DND-41 (cell line): ENCODE measurements around the gene PTPRN2.
"Not testable (repeated sequence)": the region's sequence is repeated elsewhere in the genome, so short reads cannot be mapped to it uniquely, and the experiment has no call there.

Experiments
- ATAC-seq: fragments of 200-7000 bp; cut with Tn5 transposase; 3 replicates; pipeline ENCODE4 v1.9.1; 2021; ENCODE audit warnings: low read depth; ENCODE audit not compliant: insufficient read depth
- DNase-seq: peaks from one replicate; pipeline ENCODE4 v3.0.0-alpha.2; 2020
- H2AFZ ChIP-seq: 2 replicates; pipeline ENCODE4 v1.6.0; 2012; ENCODE audit warnings: low read depth, low read length
- H3K27ac ChIP-seq: 2 replicates; pipeline ENCODE4 v1.5.1; 2012; ENCODE audit warnings: low read length, inconsistent platforms
- H3K27me3 ChIP-seq: fragments of 200-600 bp; sonication (generic); 2 replicates; pipeline ENCODE4 v1.6.0; 2012; ENCODE audit warnings: low read length, mild to moderate bottlenecking, inconsistent platforms; ENCODE audit not compliant: insufficient read depth, poor library complexity
- H3K36me3 ChIP-seq: 2 replicates; pipeline ENCODE4 v1.5.1; 2012; ENCODE audit warnings: low read length, inconsistent platforms; ENCODE audit not compliant: insufficient read depth
- H3K4me1 ChIP-seq: 2 replicates; pipeline ENCODE4 v1.5.1; 2012; ENCODE audit warnings: mild to moderate bottlenecking, low read length; ENCODE audit not compliant: insufficient read depth
- H3K4me2 ChIP-seq: 2 replicates; pipeline ENCODE4 v1.6.0; 2012; ENCODE audit warnings: mild to moderate bottlenecking, moderate library complexity, low read length, inconsistent platforms; ENCODE audit not compliant: insufficient read depth
- H3K4me3 ChIP-seq, 2 experiments: fragments of 200-600 bp in 1 of 2; shearing (Covaris generic) in 1 of 2; 2 replicates each; pipeline ENCODE4 v1.5.1; 2012 to 2016; ENCODE audit warnings: inconsistent platforms in 2 of 2, low read length in 2 of 2, mild to moderate bottlenecking in 2 of 2, low read depth in 1 of 2, moderate library complexity in 1 of 2
- H3K79me2 ChIP-seq: 2 replicates; pipeline ENCODE4 v1.6.0; 2012; ENCODE audit warnings: low read length, inconsistent platforms; ENCODE audit not compliant: insufficient read depth
- H3K9ac ChIP-seq: 2 replicates; pipeline ENCODE4 v1.6.0; 2012; ENCODE audit warnings: low read depth, mild to moderate bottlenecking, inconsistent platforms, low read length, moderate library complexity
- H3K9me3 ChIP-seq: 2 replicates; pipeline ENCODE4 v1.5.1; 2012; ENCODE audit warnings: low read length, moderate library complexity, mild to moderate bottlenecking, inconsistent platforms; ENCODE audit not compliant: insufficient read depth, severe bottlenecking
- H4K20me1 ChIP-seq: 2 replicates; pipeline ENCODE4 v1.6.0; 2012; ENCODE audit warnings: low read length; ENCODE audit not compliant: insufficient read depth
- CTCF ChIP-seq: IDR thresholded peaks from 2 replicates; pipeline ENCODE4 v1.5.1; 2012; ENCODE audit warnings: borderline replicate concordance, low read length, moderate library complexity, mild to moderate bottlenecking; ENCODE audit not compliant: poor library complexity, severe bottlenecking; ENCODE audit errors: extremely low read depth
- EZH2 ChIP-seq: IDR thresholded peaks from 3 replicates; pipeline ENCODE4 v1.6.1; 2012; ENCODE audit warnings: borderline replicate concordance, low read depth, mild to moderate bottlenecking, moderate library complexity, low read length, inconsistent platforms; ENCODE audit not compliant: severe bottlenecking

Gene PTPRN2

GRCh38 chr7:158209435-158209834 is 378.2 kb downstream of the PTPRN2 start:
- Histone ChIP-seq H3K27ac (no peak overlapping the region), H3K9me3 (no peaks in the 10 kb centered on the region), H3K27me3 (no peaks in the 10 kb centered on the region), H4K20me1 (no peaks in the 10 kb centered on the region), H3K36me3 (no peaks in the 10 kb centered on the region), H3K4me2 (no peak overlapping the region), H3K79me2 (no peaks in the 10 kb centered on the region), H3K4me3 (no peak overlapping the region), H3K9ac (no peak overlapping the region), H3K4me1 (no peaks in the 10 kb centered on the region), H2AFZ (no peak overlapping the region)
- TF ChIP-seq EZH2 (no peak), CTCF (no peak)
- DNase-seq = no peak
- no peak for ATAC-seq

- ATAC-seq = no peak
- no peaks in the 10 kb centered on the region for H3K9me3 ChIP-seq
- no peak for DNase-seq
These were observed 381.3 kb downstream of the PTPRN2 start for GRCh38 chr7:158206341-158206740.

GRCh38 chr7:158204453-158204852 is 383.2 kb downstream of the PTPRN2 start:
- Histone ChIP-seq H3K79me2 (no peaks in the 10 kb centered on the region), H3K36me3 (no peaks in the 10 kb centered on the region), H2AFZ (no peak overlapping the region), H3K4me2 (no peak overlapping the region), H3K27ac (no peak overlapping the region), H3K27me3 (no peaks in the 10 kb centered on the region), H4K20me1 (no peaks in the 10 kb centered on the region), H3K9ac (no peak overlapping the region), H3K4me3 (no peak overlapping the region), H3K4me1 (no peaks in the 10 kb centered on the region), H3K9me3 (no peaks in the 10 kb centered on the region)
- no peak for TF ChIP-seq EZH2
- TF ChIP-seq CTCF = no peak
- ATAC-seq = no peak
- DNase-seq = no peak

More at GRCh38 chr7:158206341-158206740, 381.3 kb downstream of the PTPRN2 start:
- H3K4me2 ChIP-seq = no peak overlapping the region
- no peaks in the 10 kb centered on the region for H3K36me3 ChIP-seq
- no peak overlapping the region for H3K27ac ChIP-seq
- H3K9ac ChIP-seq = no peak overlapping the region
- H4K20me1 ChIP-seq = no peaks in the 10 kb centered on the region
- H3K27me3 ChIP-seq = no peaks in the 10 kb centered on the region
- no peak overlapping the region for H3K4me3 ChIP-seq
- TF ChIP-seq CTCF (no peak), EZH2 (no peak)
- no peak overlapping the region for H2AFZ ChIP-seq
- no peaks in the 10 kb centered on the region for H3K4me1 ChIP-seq
- no peaks in the 10 kb centered on the region for H3K79me2 ChIP-seq

GRCh38 chr7:158203948-158204347 is 383.7 kb downstream of the PTPRN2 start:
- H3K4me2 ChIP-seq, H3K79me2 ChIP-seq, H3K4me3 ChIP-seq, H3K4me1 ChIP-seq, H2AFZ ChIP-seq, H3K9me3 ChIP-seq, H4K20me1 ChIP-seq, ATAC-seq, H3K36me3 ChIP-seq, H3K27ac ChIP-seq, DNase-seq, H3K27me3 ChIP-seq, H3K9ac ChIP-seq: not testable (repeated sequence)
